B cell (primary cell): ENCODE data around the gene FAM177B. TPM values are rescaled to one million over a fixed set of nuclear protein-coding genes. Genes with fewer than 3 reads are reported as not detected.
"Not testable (repeated sequence)": the region's sequence is repeated elsewhere in the genome, so short reads cannot be mapped to it uniquely, and the experiment has no call there.

Experiments used
- ATAC-seq: fragments of 200-7000 bp; cut with Tn5 transposase; one replicate; pipeline ENCODE4 v1.10.0; 2021; ENCODE audit warnings: low read depth, mild to moderate bottlenecking, moderate number of reproducible peaks, moderate library complexity
- CTCF ChIA-PET: fragments of 350-600 bp; sonication (Branson Sonifier 250); formaldehyde crosslinking; loops from one replicate; lab custom pipeline; 2021; ENCODE audit warnings: antibody characterized with exemption, inconsistent platforms; lab: Charles Lee
- POLR2A ChIA-PET: fragments of 350-600 bp; sonication (Branson Sonifier 250); formaldehyde crosslinking; loops from one replicate; lab custom pipeline; 2021; ENCODE audit warnings: antibody characterized with exemption; lab: Charles Lee
- DNase-seq: peaks from one replicate; pipeline ENCODE4 v3.0.0; 2013
- H2AFZ ChIP-seq: 2 replicates; pipeline ENCODE4 v1.6.1; 2012; ENCODE audit warnings: mild to moderate bottlenecking, low read depth, low read length; ENCODE audit not compliant: insufficient read depth, poor library complexity, severe bottlenecking
- H3K27ac ChIP-seq, 2 donors: 1 replicate in 1 of 2; 2 replicates in 1 of 2; pipeline ENCODE4 v1.5.1; 2012 to 2013; ENCODE audit warnings: low read length in 2 of 2, mild to moderate bottlenecking in 2 of 2, moderate library complexity in 1 of 2
- H3K27me3 ChIP-seq, 4 experiments: fragments of 200-600 bp in 1 of 4; sonication (generic) in 1 of 4; replicated peaks in 1 of 4; 1 replicate in 2 of 4; 2 replicates in 2 of 4; pipeline versions ENCODE4 v1.6.1 to v1.7.0; 2013 to 2016; ENCODE audit warnings: low read length in 3 of 4, mild to moderate bottlenecking in 2 of 4, mixed read lengths in 1 of 4, moderate library complexity in 1 of 4; ENCODE audit not compliant: insufficient read depth in 4 of 4, control insufficient read depth in 3 of 4; ENCODE audit errors: control extremely low read depth in 1 of 4
- H3K36me3 ChIP-seq, 2 experiments: replicated peaks in 1 of 2; 1 replicate in 1 of 2; 2 replicates in 1 of 2; pipeline versions ENCODE4 v1.6.1 to v1.7.1; 2013; ENCODE audit warnings: low read length in 1 of 2; ENCODE audit not compliant: insufficient read depth in 2 of 2, control insufficient read depth in 1 of 2; ENCODE audit errors: control extremely low read depth in 1 of 2, extremely low read depth in 1 of 2
- H3K4me1 ChIP-seq, 2 donors: fragments of 200-600 bp in 1 of 2; sonication (generic) in 1 of 2; 1 replicate in 1 of 2; 2 replicates in 1 of 2; pipeline versions ENCODE4 v1.5.1 to v1.6.1; 2013 to 2017; ENCODE audit warnings: low read length in 2 of 2; ENCODE audit not compliant: control insufficient read depth in 2 of 2, insufficient read depth in 2 of 2
- H3K4me2 ChIP-seq: replicated peaks from 2 replicates; pipeline ENCODE3; 2012; ENCODE audit warnings: mild to moderate bottlenecking, low read depth, low read length; ENCODE audit not compliant: poor library complexity, severe bottlenecking
- H3K4me3 ChIP-seq, 5 experiments: fragments of 200-600 bp in 1 of 5; sonication (generic) in 1 of 5; 1 replicate in 3 of 5; 2 replicates in 2 of 5; pipeline versions ENCODE4 v1.5.1 to v1.7.0; 2011 to 2016; ENCODE audit warnings: low read length in 4 of 5, mild to moderate bottlenecking in 4 of 5, low read depth in 2 of 5, control low read depth in 1 of 5, moderate library complexity in 1 of 5; ENCODE audit not compliant: insufficient read depth in 1 of 5; ENCODE audit errors: control extremely low read depth in 1 of 5, extremely low read depth in 1 of 5
- H3K79me2 ChIP-seq: fragments of 200-600 bp; sonication (generic); one replicate; pipeline ENCODE4 v1.6.0; 2016; ENCODE audit warnings: low read length; ENCODE audit not compliant: control insufficient read depth, insufficient read depth
- H3K9ac ChIP-seq: fragments of 200-600 bp; sonication (generic); 2 replicates; pipeline ENCODE4 v1.6.1; 2017; ENCODE audit warnings: mild to moderate bottlenecking, low read length, moderate library complexity
- H3K9me3 ChIP-seq, 3 donors: one replicate each; pipeline versions ENCODE4 v1.6.1 to v1.7.1; 2013; ENCODE audit warnings: low read length in 2 of 3; ENCODE audit not compliant: control insufficient read depth in 2 of 3, insufficient read depth in 1 of 3; ENCODE audit errors: control extremely low read depth in 1 of 3
- H4K20me1 ChIP-seq: 2 replicates; pipeline ENCODE4 v1.6.0; 2012; ENCODE audit warnings: mild to moderate bottlenecking, low read length; ENCODE audit not compliant: insufficient read depth, control insufficient read depth, poor library complexity, severe bottlenecking
- H3K27ac Mint-ChIP-seq: one replicate; pipeline ENCODE4 v1.8.0; 2021; ENCODE audit warnings: mixed read lengths
- H3K27me3 Mint-ChIP-seq: one replicate; pipeline ENCODE4 v1.8.0; 2021; ENCODE audit warnings: mixed read lengths
- H3K4me1 Mint-ChIP-seq: one replicate; pipeline ENCODE4 v1.8.0; 2021; ENCODE audit warnings: mixed read lengths
- H3K4me3 Mint-ChIP-seq: one replicate; pipeline ENCODE4 v1.8.0; 2021; ENCODE audit warnings: mixed read lengths
- H3K9me3 Mint-ChIP-seq: one replicate; pipeline ENCODE4 v1.8.0; 2022; ENCODE audit warnings: mixed read lengths; ENCODE audit not compliant: insufficient read depth
- EZH2 ChIP-seq: IDR thresholded peaks from 2 replicates; pipeline ENCODE4 v1.6.1; 2012; ENCODE audit warnings: borderline replicate concordance, low read depth, mild to moderate bottlenecking, moderate library complexity, low read length; ENCODE audit not compliant: insufficient read depth, poor library complexity, severe bottlenecking
- WGBS: methylation state at CpG from one replicate; pipeline ENCODE4 v1.1.5; 2013; ENCODE audit warnings: missing lambda C conversion rate; ENCODE audit not compliant: insufficient coverage; 5-methylcytosine and 5-hydroxymethylcytosine counted together
- intact Hi-C: fragments of 100-400 bp; cut with micrococcal nuclease; formaldehyde crosslinking; loops from one replicate; pipeline ENCODE4 v1.10.0; 2022
- polyA plus RNA-seq: library from polyadenylated mRNA; depleted of rRNA; stranded (reverse); fragments of >200 nt; gene quantifications from 2 replicates; pipeline ENCODE4 v1.2.3, GENCODE V29; 2012
- total RNA-seq, 2 donors: library from RNA; stranded (reverse); fragments of 120-200 nt in 1 of 2; gene quantifications; 1 replicate in 1 of 2; 2 replicates in 1 of 2; pipeline versions ENCODE4 v1.2.3 to v1.2.4, GENCODE V29; 2013 to 2022
- TF ChIP-seq, protein P1 (sequence below): fragments of 200-600 bp; IDR thresholded peaks from one replicate; pipeline ENCODE4 v1.8.0; 2022; ENCODE audit warnings: antibody characterized with exemption, mild to moderate bottlenecking

Gene FAM177B
- total and polyA plus RNA-seq, 2 donors (not counting 1 experiment from before 2014, with no cell fraction given) = 12.8 to 19.9 TPM

- ChIA-PET CTCF (interaction anchor here (0.7 to 3.0 kb wide), 8 partner anchors 10 to 954 kb away, joined by 3 to 19 read pairs (median 5); no protein-coding TSS in a partner anchor), POLR2A (interaction anchor here (0.7 kb wide), 1 partner anchor 14 kb away, joined by 7 read pairs; no protein-coding TSS in a partner anchor)
- Mint-ChIP-seq H3K4me3 (peak overlapping the region; percentile 71), H3K27ac (peak overlapping the region; percentile 91), H3K4me1 (peaks cover 27% of the 10 kb centered on the region)
- H3K79me2 ChIP-seq = peaks cover 49% of the 10 kb centered on the region
- no CpG with 5 or more reads among the region's 5 CpGs for WGBS
- H3K4me3 ChIP-seq, DNase-seq, H3K27me3 ChIP-seq, H3K4me2 ChIP-seq, H2AFZ ChIP-seq, H3K27me3 Mint-ChIP-seq, H3K9me3 Mint-ChIP-seq, H3K9me3 ChIP-seq, intact Hi-C loops, ATAC-seq, H3K9ac ChIP-seq, H4K20me1 ChIP-seq: not testable (repeated sequence)
- H3K4me1 ChIP-seq = peaks cover 37 to 40% of the 10 kb centered on the region in 2 donors
- H3K36me3 ChIP-seq = peaks cover 0 to 15% of the 10 kb centered on the region in 2 experiments
- H3K27ac ChIP-seq = peak overlapping the region in 1 of 2 donors; percentile 20
- TF ChIP-seq, protein P1, sequence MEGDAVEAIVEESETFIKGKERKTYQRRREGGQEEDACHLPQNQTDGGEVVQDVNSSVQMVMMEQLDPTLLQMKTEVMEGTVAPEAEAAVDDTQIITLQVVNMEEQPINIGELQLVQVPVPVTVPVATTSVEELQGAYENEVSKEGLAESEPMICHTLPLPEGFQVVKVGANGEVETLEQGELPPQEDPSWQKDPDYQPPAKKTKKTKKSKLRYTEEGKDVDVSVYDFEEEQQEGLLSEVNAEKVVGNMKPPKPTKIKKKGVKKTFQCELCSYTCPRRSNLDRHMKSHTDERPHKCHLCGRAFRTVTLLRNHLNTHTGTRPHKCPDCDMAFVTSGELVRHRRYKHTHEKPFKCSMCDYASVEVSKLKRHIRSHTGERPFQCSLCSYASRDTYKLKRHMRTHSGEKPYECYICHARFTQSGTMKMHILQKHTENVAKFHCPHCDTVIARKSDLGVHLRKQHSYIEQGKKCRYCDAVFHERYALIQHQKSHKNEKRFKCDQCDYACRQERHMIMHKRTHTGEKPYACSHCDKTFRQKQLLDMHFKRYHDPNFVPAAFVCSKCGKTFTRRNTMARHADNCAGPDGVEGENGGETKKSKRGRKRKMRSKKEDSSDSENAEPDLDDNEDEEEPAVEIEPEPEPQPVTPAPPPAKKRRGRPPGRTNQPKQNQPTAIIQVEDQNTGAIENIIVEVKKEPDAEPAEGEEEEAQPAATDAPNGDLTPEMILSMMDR = peak; percentile 19
Measured at GRCh38 chr1:222741630-222742457, 4.8 kb downstream of the FAM177B start.

- peaks cover 0 to 3% (median 0%) of the 10 kb centered on the region in 3 donors for H3K9me3 ChIP-seq
- H2AFZ ChIP-seq = no peak overlapping the region
- no peaks in the 10 kb centered on the region for H4K20me1 ChIP-seq
- H3K4me2 ChIP-seq = peak overlapping the region; percentile 50
- H3K79me2 ChIP-seq = peaks cover 15% of the 10 kb centered on the region
- H3K4me3 Mint-ChIP-seq = peak overlapping the region; percentile 24
- ATAC-seq = no peak
- H3K4me1 ChIP-seq = peaks cover 52% of the 10 kb centered on the region in 2 donors
- H3K27me3 Mint-ChIP-seq = no peaks in the 10 kb centered on the region
- H3K27ac Mint-ChIP-seq = peak overlapping the region; percentile 75
- no peaks in the 10 kb centered on the region for H3K9me3 Mint-ChIP-seq
- intact Hi-C loops = loop anchor here (2.0 to 5.0 kb wide), 2 partner anchors 23 to 37 kb away; no protein-coding TSS in a partner anchor
- H3K27ac ChIP-seq = peak overlapping the region; percentile 15 to 70
- H3K36me3 ChIP-seq = peaks cover 0 to 12% of the 10 kb centered on the region in 2 experiments
- no peaks in the 10 kb centered on the region for H3K27me3 ChIP-seq
- H3K4me1 Mint-ChIP-seq = peaks cover 53% of the 10 kb centered on the region
- H3K9ac ChIP-seq = no peak overlapping the region
- POLR2A ChIA-PET = interaction anchor here (0.6 to 3.1 kb wide), 4 partner anchors 17 to 63 kb away, joined by 3 to 19 read pairs (median 6); partner anchors contain the start of genes AIDA and BROX
- DNase-seq = no peak
- H3K4me3 ChIP-seq = no peak overlapping the region
- CTCF ChIA-PET = interaction anchor here (1.0 to 4.2 kb wide), 13 partner anchors 9 to 380 kb away, joined by 3 to 31 read pairs (median 11); partner anchors contain the start of gene FAM177B
- TF ChIP-seq, protein P1 = no peak
- no peak for TF ChIP-seq EZH2
Measured at GRCh38 chr1:222749927-222750326, 12.9 kb downstream of the FAM177B start.
